CD4-positive, alpha-beta T cell treated with Interleukin-15 for 4 hours (primary cell): ENCODE results near the gene ACP4.
"Not testable (repeated sequence)": the region's sequence is repeated elsewhere in the genome, so short reads cannot be mapped to it uniquely, and the experiment has no call there.

ENCODE experiments used
- DNase-seq: peaks from one replicate; pipeline ENCODE4 v3.0.0-alpha.2; 2020; ENCODE audit warnings: low spot score

ACP4 gene, protein sequence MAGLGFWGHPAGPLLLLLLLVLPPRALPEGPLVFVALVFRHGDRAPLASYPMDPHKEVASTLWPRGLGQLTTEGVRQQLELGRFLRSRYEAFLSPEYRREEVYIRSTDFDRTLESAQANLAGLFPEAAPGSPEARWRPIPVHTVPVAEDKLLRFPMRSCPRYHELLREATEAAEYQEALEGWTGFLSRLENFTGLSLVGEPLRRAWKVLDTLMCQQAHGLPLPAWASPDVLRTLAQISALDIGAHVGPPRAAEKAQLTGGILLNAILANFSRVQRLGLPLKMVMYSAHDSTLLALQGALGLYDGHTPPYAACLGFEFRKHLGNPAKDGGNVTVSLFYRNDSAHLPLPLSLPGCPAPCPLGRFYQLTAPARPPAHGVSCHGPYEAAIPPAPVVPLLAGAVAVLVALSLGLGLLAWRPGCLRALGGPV

DNA sequence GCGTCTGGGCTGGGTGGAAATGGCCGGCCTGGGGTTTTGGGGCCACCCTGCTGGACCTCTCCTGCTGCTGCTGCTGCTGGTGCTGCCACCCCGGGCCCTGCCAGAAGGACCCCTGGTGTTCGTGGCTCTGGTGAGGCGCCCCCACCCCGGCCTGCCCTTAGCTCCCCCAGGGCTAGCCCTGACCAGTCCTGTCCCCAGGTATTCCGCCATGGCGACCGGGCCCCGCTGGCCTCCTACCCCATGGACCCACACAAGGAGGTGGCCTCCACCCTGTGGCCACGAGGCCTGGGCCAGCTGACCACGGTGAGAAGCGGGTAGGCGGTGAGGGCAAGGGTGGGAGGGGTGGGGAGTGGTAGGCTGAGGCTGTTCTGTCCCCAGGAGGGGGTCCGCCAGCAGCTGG is at the start of gene ACP4:
ACP4 (plus strand) TSS at position 20 of the 400 bp plus-strand sequence; CDS start at position 20, 0 bp downstream.
- no peak for DNase-seq

DNA sequence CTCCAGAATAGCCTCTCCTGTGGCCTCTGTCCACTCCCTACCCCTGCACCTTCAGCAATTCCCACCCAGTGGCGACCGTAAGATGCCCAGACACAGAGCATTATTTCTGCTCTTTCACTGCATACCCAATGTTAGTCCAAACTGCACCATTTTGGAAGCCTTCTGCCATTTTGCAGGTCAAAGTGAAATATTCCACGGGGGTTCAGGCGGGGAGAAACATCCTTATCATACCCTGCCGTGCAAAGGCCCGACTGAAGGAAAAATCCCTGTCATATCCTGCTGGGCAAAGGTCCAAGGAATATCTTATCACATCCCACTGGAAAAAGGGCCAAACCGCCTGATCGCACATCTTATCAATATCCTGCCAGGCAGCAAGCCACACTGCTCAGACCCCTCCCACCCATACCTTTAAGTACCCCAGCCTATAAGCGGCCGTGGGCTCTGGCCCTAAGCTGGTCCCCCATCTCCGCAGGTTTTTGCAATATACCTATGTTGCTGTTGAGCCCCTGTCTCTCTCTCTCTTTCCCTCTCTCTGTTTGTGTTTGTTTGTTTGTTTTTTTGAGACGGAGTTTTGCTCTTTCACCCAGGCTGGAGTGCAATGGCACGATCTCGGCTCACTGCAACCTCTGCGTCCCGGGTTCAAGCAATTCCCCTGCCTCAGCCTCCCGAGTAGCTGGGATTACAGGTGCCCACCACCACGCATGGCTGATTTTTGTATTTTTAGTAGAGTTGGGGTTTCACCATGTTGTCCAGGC is 48.9 kb upstream of the ACP4 start:
- DNase-seq, result no peak

GRCh38 chr19:50743537-50743936 is 46.7 kb upstream of the ACP4 start:
- DNase-seq, result no peak

DNA sequence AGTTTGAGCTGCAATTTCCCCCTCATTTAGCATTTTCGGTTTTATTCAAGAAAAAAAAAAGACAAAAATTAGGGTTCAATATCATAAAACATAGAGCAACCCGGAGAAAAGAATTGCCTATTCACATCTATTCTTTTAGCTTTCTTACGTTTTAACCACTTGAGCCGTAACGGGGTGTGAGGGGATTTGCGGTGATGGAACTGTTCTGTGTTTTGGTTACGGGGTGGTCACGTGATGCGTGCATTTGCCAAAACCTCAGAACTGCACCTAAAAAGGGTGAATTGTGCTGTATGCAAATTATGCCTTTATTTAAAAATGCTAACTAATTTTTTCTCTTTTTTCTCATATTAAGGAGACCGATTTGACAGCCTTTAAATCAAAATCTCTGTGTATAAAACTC is 45.0 kb upstream of the ACP4 start:
- DNase-seq, result no peak

DNA sequence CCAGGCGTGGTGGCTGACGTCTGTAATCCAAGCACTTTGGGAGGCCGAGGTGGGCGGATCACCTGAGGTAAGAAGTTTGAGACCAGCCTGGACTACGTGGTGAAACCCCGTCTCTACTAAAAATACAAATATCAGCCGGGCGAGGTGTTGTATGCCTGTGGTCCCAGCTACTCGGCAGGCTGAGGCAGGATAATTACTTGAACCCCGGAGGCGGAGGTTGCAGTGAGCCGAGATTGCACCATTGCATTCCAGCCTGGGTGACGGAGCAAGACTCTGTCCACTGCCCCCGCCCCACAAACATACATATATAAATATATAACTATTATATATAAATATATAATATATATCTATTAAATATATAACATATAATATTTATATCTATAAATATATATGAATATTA is 43.1 kb upstream of the ACP4 start:
- DNase-seq, result not testable (repeated sequence)

DNA sequence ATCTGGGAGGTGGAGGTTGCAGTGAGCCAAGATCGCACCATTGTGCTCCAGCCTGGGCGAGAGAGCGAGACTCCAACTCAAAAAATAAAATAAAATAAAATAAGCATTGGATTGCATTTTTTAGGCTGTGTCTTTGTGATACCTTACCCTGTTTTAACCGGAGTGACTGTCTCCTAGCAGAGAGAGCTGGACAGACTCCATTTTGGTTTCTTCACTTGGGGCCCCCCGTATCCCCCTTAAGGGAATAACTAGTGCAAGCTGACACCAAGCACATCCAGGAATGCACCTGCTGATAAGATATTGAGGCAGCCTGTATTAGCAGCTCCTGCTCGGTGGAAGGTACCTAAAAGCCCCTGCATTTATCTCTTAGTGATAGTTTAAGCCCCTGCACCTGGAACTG is 40.7 kb upstream of the ACP4 start:
- DNase-seq, result no peak

- no peak for DNase-seq
These were observed 40.2 kb upstream of the ACP4 start for GRCh38 chr19:50750010-50750409.

DNA sequence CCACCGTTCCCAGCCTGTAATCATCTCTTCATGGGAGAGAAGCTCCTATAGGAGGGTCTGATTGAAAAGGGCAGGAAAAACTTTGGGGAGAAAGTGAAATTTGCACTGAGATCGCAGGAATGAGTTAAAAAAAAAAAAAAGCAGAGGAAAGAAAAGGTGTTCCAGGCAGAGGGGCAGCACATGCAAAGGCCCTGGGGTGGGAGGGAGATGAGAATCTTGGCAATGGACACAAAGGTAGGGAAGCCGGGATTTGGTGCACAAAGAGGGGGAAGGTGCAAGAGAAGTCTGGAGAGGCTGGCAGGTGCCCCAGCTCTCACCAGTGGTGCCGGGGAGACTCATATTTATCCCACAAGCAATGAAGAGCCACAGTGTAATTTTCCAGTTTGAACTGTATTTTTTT is 36.3 kb upstream of the ACP4 start:
- no peak for DNase-seq

DNA sequence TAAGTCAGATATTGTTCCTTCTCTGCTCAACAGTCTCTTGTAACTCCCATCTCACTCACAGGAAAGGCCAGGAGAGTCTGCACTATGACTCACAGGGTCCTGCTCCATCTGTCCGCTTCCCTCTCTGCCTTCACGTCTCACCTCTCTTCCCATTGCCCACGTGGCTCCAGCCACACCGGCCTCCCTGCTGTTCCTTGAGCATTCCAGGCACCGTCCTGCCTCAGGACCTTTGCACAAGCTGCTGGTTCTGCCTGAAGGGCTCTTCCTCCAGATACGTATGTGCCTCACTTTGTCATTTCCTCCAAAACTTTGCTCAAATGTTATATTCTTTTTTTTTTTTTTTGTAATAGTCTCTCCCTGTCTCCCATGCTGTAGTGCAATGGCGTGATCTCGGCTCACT is 34.0 kb upstream of the ACP4 start:
- not testable (repeated sequence) for DNase-seq

GRCh38 chr19:50757624-50758023 is 32.6 kb upstream of the ACP4 start:
- DNase-seq, result not testable (repeated sequence)

DNA sequence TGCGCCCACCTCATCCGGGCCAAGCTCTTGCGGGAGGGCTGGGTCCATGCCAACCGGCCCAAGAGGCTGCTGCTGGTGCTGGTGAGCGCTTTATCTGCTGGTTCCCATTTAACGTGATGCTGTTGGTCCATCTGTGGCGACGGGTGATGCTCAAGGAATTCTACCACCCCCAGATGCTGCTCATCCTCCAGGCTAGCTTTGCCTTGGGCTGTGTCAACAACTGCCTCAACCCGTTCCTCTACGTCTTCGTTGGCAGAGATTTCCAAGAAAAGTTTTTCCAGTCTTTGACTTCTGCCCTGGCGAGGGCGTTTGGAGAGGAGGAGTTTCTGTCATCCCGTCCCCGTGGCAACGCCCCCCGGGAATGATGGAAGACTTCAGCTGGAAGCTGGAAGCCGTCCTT is 31.1 kb upstream of the ACP4 start:
- not testable (repeated sequence) for DNase-seq

- no peak for DNase-seq
These were observed 30.3 kb upstream of the ACP4 start for GRCh38 chr19:50759886-50760285.

GRCh38 chr19:50761501-50761900 is 28.7 kb upstream of the ACP4 start:
- not testable (repeated sequence) for DNase-seq

GRCh38 chr19:50763521-50763920 is 26.7 kb upstream of the ACP4 start:
- DNase-seq, result not testable (repeated sequence)

DNA sequence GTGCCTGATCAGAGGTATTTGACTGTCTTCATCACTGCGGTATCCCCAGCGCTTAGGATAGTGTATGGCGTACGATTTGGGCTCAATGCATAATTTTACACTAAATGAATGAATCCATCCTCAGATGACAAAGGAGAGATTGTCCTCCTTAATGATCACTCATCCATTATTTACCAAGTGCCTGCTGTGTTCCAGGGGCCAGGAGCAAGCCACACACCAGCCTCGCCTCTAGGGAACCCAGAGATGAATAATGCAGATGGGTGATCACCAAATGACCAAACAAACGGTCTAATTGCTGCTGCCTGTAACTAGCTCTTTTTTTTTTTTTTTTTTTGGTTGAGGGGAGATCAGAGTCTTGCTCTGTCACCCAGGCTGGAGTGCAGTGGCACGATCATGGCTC is 25.8 kb upstream of the ACP4 start:
- no peak for DNase-seq

GRCh38 chr19:50766746-50767145 is 23.5 kb upstream of the ACP4 start:
- not testable (repeated sequence) for DNase-seq

DNA sequence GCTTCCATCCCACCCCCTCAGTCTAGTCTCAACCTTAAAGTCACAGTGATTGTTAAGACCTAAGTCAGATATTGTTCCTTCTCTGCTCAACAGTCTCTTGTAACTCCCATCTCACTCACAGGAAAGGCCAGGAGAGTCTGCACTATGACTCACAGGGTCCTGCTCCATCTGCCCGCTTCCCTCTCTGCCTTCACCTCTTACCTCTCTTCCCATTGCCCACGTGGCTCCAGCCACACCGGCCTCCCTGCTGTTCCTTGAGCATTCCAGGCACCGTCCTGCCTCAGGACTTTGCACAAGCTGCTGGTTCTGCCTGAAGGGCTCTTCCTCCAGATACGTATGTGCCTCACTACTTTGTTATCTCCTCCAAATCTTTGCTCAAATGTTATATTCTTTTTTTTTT is 23.0 kb upstream of the ACP4 start:
- DNase-seq, result not testable (repeated sequence)

- no peak for DNase-seq
These were observed 21.9 kb upstream of the ACP4 start for GRCh38 chr19:50768277-50768676.

DNA sequence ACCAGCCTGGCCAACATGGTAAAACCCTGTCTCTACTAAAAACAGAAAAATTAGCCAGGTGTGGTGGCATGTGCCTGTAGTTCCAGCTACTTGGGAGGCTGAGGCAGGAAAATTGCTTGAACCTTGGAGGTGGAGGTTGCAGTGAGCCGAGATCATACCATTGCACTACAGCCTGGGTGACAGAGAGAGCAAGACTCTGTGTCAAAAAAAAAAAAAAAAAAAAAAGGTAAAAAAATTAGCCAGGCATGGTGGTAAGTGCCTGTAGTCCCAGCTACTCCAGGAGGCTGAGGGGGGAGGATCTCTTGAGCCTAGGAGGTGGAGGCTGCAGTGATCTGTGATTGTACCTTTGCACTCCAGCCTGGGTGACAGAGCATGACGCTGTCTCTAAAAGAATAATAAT is 20.1 kb upstream of the ACP4 start, which contains the start of gene GPR32:
GPR32 (plus strand) TSS at position 301 of the 400 bp plus-strand sequence. CDS start 137 bp downstream, outside the sequence.
- not testable (repeated sequence) for DNase-seq

DNA sequence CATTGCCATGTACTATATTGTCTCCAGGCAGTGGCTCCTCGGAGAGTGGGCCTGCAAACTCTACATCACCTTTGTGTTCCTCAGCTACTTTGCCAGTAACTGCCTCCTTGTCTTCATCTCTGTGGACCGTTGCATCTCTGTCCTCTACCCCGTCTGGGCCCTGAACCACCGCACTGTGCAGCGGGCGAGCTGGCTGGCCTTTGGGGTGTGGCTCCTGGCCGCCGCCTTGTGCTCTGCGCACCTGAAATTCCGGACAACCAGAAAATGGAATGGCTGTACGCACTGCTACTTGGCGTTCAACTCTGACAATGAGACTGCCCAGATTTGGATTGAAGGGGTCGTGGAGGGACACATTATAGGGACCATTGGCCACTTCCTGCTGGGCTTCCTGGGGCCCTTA is 19.3 kb upstream of the ACP4 start:
- no peak for DNase-seq

GRCh38 chr19:50772476-50772875 is 17.7 kb upstream of the ACP4 start:
- no peak for DNase-seq

GRCh38 chr19:50772912-50773311 is 17.3 kb upstream of the ACP4 start:
- DNase-seq, result not testable (repeated sequence)

DNA sequence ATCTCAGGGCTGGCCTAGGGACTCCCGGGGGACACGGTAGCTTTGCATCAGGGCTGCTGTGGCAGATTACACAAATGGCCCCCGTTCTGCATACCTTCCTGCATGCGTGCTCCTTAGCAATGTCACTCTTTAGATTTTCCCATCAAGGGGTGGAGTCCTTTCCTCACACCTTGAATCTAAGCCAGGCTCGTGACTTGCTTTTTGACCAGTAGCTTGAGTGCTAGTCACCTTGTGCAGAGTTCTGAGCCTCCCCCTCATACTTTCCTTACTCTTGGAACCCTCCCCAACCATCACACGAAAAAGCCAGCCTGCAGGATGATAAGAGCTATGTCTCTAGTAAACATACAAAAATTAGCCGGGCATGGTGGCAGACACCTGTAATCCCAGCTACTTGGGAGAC is 16.8 kb upstream of the ACP4 start:
- not testable (repeated sequence) for DNase-seq
